Daoy (cell line): ENCODE measurements around the gene DDX10. TPM values are rescaled to one million over a fixed set of nuclear protein-coding genes. Genes with fewer than 3 reads are reported as not detected.
A peak's percentile ranks its signal among the peaks of the same experiment; 100 is the strongest.

Experiments
- DNase-seq: peaks from one replicate; pipeline ENCODE4 v3.0.0-alpha.2; 2015; ENCODE audit warnings: low read depth
- total RNA-seq: library from RNA; depleted of rRNA; stranded (reverse); fragments of >200 nt; shearing (Covaris generic); gene quantifications from 2 replicates; pipeline ENCODE4 v1.2.3, GENCODE V29; 2014

The DDX10 gene
- total RNA-seq, 1 experiment from 2014 or later: 35.8 TPM

- DNase-seq: no peak
Measured at GRCh38 chr11:108938604-108939003, 273.7 kb downstream of the DDX10 start.

GRCh38 chr11:108939135-108939534 is 274.3 kb downstream of the DDX10 start:
- DNase-seq: no peak

- DNase-seq: no peak
Measured at GRCh38 chr11:108943853-108944252, 279.0 kb downstream of the DDX10 start.

GRCh38 chr11:108944471-108945178 is 279.8 kb downstream of the DDX10 start:
- DNase-seq: no peak

- DNase-seq: no peak
Measured at GRCh38 chr11:108945341-108945740, 280.5 kb downstream of the DDX10 start.

GRCh38 chr11:108947654-108948570 is 283.0 kb downstream of the DDX10 start:
- DNase-seq: peak; percentile 21

GRCh38 chr11:108958368-108959104 is 293.7 kb downstream of the DDX10 start:
- DNase-seq: peak; percentile 57

GRCh38 chr11:108959105-108959761 is 294.4 kb downstream of the DDX10 start:
- no peak for DNase-seq

GRCh38 chr11:108959874-108960273 is 295.0 kb downstream of the DDX10 start:
- DNase-seq: no peak

GRCh38 chr11:108960501-108960900 is 295.6 kb downstream of the DDX10 start:
- DNase-seq: no peak

- no peak for DNase-seq
Measured at GRCh38 chr11:108961095-108961494, 296.2 kb downstream of the DDX10 start.

- DNase-seq: no peak
Measured at GRCh38 chr11:108963118-108963517, 298.2 kb downstream of the DDX10 start.

GRCh38 chr11:108965306-108966001 is 300.6 kb downstream of the DDX10 start:
- peak; percentile 37 for DNase-seq

GRCh38 chr11:108966206-108966605 is 301.3 kb downstream of the DDX10 start:
- no peak for DNase-seq

- no peak for DNase-seq
Measured at GRCh38 chr11:108966978-108967377, 302.1 kb downstream of the DDX10 start.

GRCh38 chr11:108967571-108967970 is 302.7 kb downstream of the DDX10 start:
- DNase-seq: no peak

- DNase-seq: no peak
Measured at GRCh38 chr11:108970221-108970991, 305.5 kb downstream of the DDX10 start.

- peak; percentile 79 for DNase-seq
Measured at GRCh38 chr11:108973402-108974162, 308.7 kb downstream of the DDX10 start.

- no peak for DNase-seq
Measured at GRCh38 chr11:108975026-108975425, 310.2 kb downstream of the DDX10 start.
